Psoas muscle (tissue), 8 donors: ENCODE results near the gene SH2D7. TPM values are rescaled to one million over a fixed set of nuclear protein-coding genes. Genes with fewer than 3 reads are reported as not detected.

ENCODE experiments used
- ATAC-seq, 4 donors: fragments of 200-7000 bp; cut with Tn5 transposase; one replicate each; pipeline ENCODE4 v1.9.1; 2020; ENCODE audit warnings: moderate library complexity in 3 of 4, mild to moderate bottlenecking in 2 of 4
- DNase-seq, 2 donors: peaks; one replicate each; pipeline ENCODE4 v3.0.0-alpha.2; 2020
- H3K27ac ChIP-seq: fragments of 200-600 bp; one replicate; pipeline ENCODE4 v1.8.0; 2022
- H3K27me3 ChIP-seq, 3 donors: fragments of 200-600 bp in 1 of 3; one replicate each; pipeline versions ENCODE4 v1.6.1 to v1.8.0; 2013 to 2022; ENCODE audit warnings: low read length in 2 of 3, mild to moderate bottlenecking in 2 of 3, moderate library complexity in 1 of 3; ENCODE audit not compliant: insufficient read depth in 3 of 3
- H3K36me3 ChIP-seq, 2 donors: fragments of 200-600 bp in 1 of 2; one replicate each; pipeline versions ENCODE4 v1.6.1 to v1.8.0; 2013 to 2022; ENCODE audit warnings: low read depth in 1 of 2, mild to moderate bottlenecking in 1 of 2, moderate library complexity in 1 of 2; ENCODE audit not compliant: insufficient read depth in 1 of 2
- H3K4me1 ChIP-seq: fragments of 200-600 bp; one replicate; pipeline ENCODE4 v1.8.0; 2022
- H3K4me3 ChIP-seq: fragments of 200-600 bp; one replicate; pipeline ENCODE4 v1.8.0; 2022; ENCODE audit warnings: mild to moderate bottlenecking
- H3K9me3 ChIP-seq: fragments of 200-600 bp; one replicate; pipeline ENCODE4 v1.8.0; 2022
- WGBS, 3 donors: extraction: QIAGEN DNeasy Blood & Tissue Kit; methylation state at CpG; one replicate each; pipeline versions ENCODE4 v1.1.6 to v1.1.7; 2013; 5-methylcytosine and 5-hydroxymethylcytosine counted together
- intact Hi-C, 2 donors: fragments of 100-400 bp; cut with DNase I; formaldehyde crosslinking; loops; one replicate each; pipeline versions ENCODE4 v1.11.0 to v1.14.2; 2022
- polyA plus RNA-seq, 3 donors: library from polyadenylated mRNA; stranded (reverse); fragments of 200-250 nt; gene quantifications; one replicate each; pipeline ENCODE4 v1.2.3, GENCODE V29; 2013
- total RNA-seq, 4 donors: library from RNA; stranded (reverse); fragmentation: NEBNext Ultra II Directional in 2 of 4; extraction: Animal tissue kit (Norgen Biotek cat#: 25700) in 2 of 4; gene quantifications; one replicate each; pipeline versions ENCODE4 v1.2.1 to v1.2.4, GENCODE V29; 2021 to 2023
- TF ChIP-seq, protein P1 (sequence below): fragments of 200-600 bp; IDR thresholded peaks from one replicate; pipeline ENCODE4 v1.8.0; 2022; ENCODE audit warnings: antibody characterized with exemption
- donor health status: healthy with polysubstance abuse.
- donor health status: DM: no; HTN: no; CAD: no; lungs with moderate emphysema.
- donor health status: Bipolar disorder and iron deficiency.
- donor health status: healthy.
- donor health status: DM: yes; HTN: yes; CAD: no.
- donor health status: DM: no; HTN: no; CAD: no.
- donor health status: DM: no; HTN: no; CAD: no.
- donor health status: DM: yes; HTN: yes; CAD: no.

The SH2D7 gene
- total and polyA plus RNA-seq, 7 donors: not detected

DNA sequence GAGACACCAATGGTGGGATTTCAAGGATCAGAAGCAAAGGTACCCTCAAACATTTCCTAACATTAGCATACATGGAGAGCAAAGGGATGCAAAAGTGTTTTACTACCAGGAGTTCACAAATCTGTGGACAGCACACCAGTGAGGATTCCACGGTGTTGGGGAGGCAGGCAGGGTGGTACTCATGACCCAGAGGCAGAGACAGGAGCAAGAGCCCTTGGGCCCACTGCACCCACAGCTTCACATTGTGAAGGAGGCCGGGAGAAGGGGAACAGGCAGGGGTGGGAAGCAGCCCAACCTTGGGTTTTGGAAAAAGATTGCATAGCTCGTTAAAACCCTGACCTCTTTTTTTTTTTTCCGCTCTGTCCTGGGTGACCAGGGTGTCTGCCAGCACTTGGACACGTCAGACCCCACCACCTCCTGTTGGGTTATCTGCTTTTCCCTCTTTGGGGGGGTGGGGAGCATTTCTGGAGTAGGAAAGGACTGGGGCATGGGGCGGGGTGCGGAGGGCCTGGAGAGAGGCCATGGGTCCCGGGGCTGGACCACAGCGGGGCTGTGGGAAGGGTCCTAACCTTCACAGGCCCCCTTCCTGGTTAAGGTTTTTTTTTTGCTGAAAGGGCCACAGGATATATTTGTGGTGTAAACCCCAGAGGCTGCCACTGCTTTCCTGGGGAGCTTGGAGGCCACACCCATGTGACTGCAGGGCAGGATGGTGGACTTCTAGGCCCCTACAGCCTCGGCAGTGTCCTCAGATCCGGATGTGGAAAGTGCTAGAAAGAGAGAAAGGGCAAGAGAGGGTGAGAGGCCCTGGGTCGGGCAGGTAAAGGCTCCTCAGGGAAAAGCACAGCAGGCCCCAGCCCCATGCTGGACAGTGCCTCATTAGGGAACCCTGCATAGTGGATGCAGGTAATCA is 12.5 kb downstream of the SH2D7 start:
- H3K9me3 ChIP-seq: no peaks in the 10 kb centered on the region
- TF ChIP-seq, protein P1, sequence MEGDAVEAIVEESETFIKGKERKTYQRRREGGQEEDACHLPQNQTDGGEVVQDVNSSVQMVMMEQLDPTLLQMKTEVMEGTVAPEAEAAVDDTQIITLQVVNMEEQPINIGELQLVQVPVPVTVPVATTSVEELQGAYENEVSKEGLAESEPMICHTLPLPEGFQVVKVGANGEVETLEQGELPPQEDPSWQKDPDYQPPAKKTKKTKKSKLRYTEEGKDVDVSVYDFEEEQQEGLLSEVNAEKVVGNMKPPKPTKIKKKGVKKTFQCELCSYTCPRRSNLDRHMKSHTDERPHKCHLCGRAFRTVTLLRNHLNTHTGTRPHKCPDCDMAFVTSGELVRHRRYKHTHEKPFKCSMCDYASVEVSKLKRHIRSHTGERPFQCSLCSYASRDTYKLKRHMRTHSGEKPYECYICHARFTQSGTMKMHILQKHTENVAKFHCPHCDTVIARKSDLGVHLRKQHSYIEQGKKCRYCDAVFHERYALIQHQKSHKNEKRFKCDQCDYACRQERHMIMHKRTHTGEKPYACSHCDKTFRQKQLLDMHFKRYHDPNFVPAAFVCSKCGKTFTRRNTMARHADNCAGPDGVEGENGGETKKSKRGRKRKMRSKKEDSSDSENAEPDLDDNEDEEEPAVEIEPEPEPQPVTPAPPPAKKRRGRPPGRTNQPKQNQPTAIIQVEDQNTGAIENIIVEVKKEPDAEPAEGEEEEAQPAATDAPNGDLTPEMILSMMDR: no peak
- H3K4me1 ChIP-seq: no peaks in the 10 kb centered on the region
- H3K36me3 ChIP-seq: no peaks in the 10 kb centered on the region
- H3K27ac ChIP-seq: no peak overlapping the region
- ATAC-seq (no peak), DNase-seq (no peak)
- no peak overlapping the region for H3K4me3 ChIP-seq
- intact Hi-C loops: no loop called here
- H3K27me3 ChIP-seq: no peaks in the 10 kb centered on the region
- WGBS, 3 donors: 89 to 95% (median 93%) methylated on average over 12 of the region's 12 CpGs

DNA sequence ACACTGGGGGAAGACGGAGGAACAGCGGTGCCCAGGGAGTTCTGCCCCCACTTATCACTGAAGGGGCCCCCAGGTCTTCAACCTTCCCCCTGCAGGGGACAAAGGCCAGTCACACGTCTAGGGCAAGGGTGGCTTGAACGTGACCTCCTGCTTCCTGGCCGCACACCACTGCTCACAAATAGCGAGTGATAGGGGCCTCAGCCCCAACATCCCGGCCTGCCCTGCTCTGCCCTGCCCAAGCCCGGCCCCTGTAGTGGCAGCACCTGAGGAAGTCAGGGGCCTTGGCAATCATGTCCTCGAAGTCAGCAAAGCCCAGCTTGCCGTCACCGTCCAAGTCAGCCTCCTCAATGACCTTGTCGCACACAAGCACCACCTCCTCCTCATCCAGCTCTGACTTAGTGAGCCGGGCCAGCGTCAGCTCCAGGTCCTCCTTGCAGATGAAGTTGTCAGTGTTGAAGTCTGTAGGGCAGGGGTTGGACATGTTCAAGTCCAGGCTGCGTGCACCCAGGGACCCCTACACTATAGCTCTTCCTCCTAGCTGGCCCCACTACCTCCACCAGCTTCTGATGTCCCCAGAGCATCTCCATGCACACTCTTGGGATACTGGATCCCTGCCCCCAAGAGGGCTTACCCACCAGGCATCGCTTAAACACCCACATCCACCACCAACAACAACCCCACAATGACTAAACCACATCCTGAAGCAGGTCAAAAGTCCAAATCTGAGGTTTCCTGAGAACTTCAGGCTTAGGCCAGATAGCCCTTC is 13.3 kb downstream of the SH2D7 start:
- TF ChIP-seq, protein P1: no peak
- no peaks in the 10 kb centered on the region for H3K27me3 ChIP-seq
- H3K36me3 ChIP-seq: no peaks in the 10 kb centered on the region
- no peak overlapping the region for H3K4me3 ChIP-seq
- H3K9me3 ChIP-seq: no peaks in the 10 kb centered on the region
- H3K27ac ChIP-seq: no peak overlapping the region
- intact Hi-C loops: loop anchor here in 1 of 2 donors (2.0 kb wide), 1 partner anchor 139 kb away; no protein-coding TSS in a partner anchor
- DNase-seq (no peak), ATAC-seq (no peak)
- no peaks in the 10 kb centered on the region for H3K4me1 ChIP-seq
- WGBS, 3 donors: 87 to 89% (median 89%) methylated on average over 16 of the region's 16 CpGs

DNA sequence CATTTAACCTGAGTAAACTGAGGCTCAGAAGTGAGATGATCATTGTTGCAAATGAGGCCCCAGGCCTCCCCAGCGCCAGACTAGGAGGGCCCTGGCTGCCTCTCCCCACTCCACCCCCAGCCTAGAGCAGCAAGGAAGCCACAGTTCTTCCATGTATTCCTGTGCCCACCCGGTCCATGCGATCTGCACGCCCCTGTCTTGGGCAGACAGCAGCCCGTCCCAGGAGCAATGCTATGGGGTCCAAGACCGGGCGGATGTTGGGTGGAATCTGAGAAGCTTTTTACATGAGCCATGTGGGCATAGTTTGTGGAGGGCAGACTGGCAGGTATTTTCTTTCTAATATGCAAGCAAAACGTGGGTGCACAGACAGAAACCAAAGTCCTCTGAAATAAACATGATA is 15.1 kb downstream of the SH2D7 start:
- H3K9me3 ChIP-seq: no peaks in the 10 kb centered on the region
- DNase-seq: no peak
- intact Hi-C loops: loop anchor here in 1 of 2 donors (2.0 kb wide), 1 partner anchor 141 kb away; no protein-coding TSS in a partner anchor
- no peaks in the 10 kb centered on the region for H3K36me3 ChIP-seq
- H3K4me1 ChIP-seq: no peaks in the 10 kb centered on the region
- H3K27me3 ChIP-seq: no peaks in the 10 kb centered on the region
- TF ChIP-seq, protein P1: no peak
- ATAC-seq: no peak
- no peak overlapping the region for H3K4me3 ChIP-seq
- no peak overlapping the region for H3K27ac ChIP-seq
- WGBS, 3 donors: 95 to 98% (median 95%) methylated on average over 8 of the region's 8 CpGs

DNA sequence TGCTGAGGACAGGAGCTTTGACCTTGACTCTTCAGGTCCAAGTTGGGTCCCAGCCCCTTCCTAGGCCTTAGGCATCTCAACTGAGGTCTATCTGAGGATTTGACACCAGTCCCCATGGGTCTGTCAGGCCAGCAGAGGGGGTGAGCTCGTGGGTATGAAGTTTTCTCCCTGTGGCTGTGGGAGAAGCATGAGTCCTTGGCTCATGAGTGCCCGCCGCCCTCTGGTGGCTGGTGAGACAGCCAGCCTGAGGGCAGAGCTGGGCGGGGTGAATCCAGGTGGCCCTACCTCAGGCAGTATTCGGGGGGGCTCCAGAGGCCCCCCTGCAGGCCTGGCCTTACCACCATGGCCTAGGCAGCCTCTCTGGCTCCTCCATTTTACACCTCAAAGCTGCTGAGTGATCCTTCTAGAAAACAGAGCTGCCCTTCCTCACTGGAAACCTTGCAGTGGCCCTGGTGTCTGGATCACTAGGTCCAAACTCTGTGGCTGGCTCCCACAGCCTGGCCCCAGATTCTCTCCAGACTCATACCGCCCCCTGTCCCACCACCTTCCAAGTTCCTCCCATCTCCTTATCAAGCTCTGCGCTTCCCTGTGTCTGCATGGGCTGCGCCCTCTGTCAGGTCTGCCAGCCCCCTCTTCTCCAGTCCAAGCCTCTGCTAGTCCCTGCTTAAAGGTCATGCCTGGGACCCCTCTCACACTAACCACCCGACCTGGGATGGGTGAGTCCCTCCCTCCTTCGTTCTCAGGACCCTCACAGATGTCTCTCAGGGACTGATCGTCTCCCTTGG is 16.1 kb downstream of the SH2D7 start:
- no peaks in the 10 kb centered on the region for H3K4me1 ChIP-seq
- H3K36me3 ChIP-seq: no peaks in the 10 kb centered on the region
- 43 to 49% (median 44%) methylated on average over 11 of the region's 11 CpGs for WGBS, 3 donors
- no peak overlapping the region for H3K27ac ChIP-seq
- peak; percentile 91 to 96 (median 92) for ATAC-seq
- H3K4me3 ChIP-seq: no peak overlapping the region
- TF ChIP-seq, protein P1: peak; percentile 93
- intact Hi-C loops: loop anchor here (1.0 to 2.0 kb wide), 4 partner anchors 108 to 149 kb away; no protein-coding TSS in a partner anchor
- DNase-seq: peak; percentile 86 to 92
- no peaks in the 10 kb centered on the region for H3K9me3 ChIP-seq
- no peaks in the 10 kb centered on the region for H3K27me3 ChIP-seq
